CD4-positive, alpha-beta T cell (primary cell): ENCODE data around the gene DCLK1. TPM values are rescaled to one million over a fixed set of nuclear protein-coding genes. Genes with fewer than 3 reads are reported as not detected.

Experiments used
- ATAC-seq: fragments of 200-7000 bp; cut with Tn5 transposase; one replicate; pipeline ENCODE4 v1.10.0; 2022; ENCODE audit warnings: mild to moderate bottlenecking; ENCODE audit not compliant: poor library complexity
- CTCF ChIA-PET: fragments of 350-600 bp; sonication (Branson Sonifier 250); formaldehyde crosslinking; loops from one replicate; lab custom pipeline; 2021; ENCODE audit warnings: antibody characterized with exemption, inconsistent platforms; lab: Charles Lee
- POLR2A ChIA-PET: fragments of 350-600 bp; sonication (Branson Sonifier 250); formaldehyde crosslinking; loops from one replicate; lab custom pipeline; 2021; ENCODE audit warnings: antibody characterized with exemption, inconsistent platforms; lab: Charles Lee
- DNase-seq, 14 experiments: peaks; one replicate each; pipeline ENCODE4 v3.0.0-alpha.2; 2013 to 2020; ENCODE audit warnings: mixed read lengths in 2 of 14
- H3K27ac ChIP-seq, 2 donors: one replicate each; pipeline versions ENCODE4 v1.5.1 to v1.7.0; 2013; ENCODE audit warnings: low read length in 2 of 2, low read depth in 1 of 2, mild to moderate bottlenecking in 1 of 2
- H3K27me3 ChIP-seq, 2 experiments: 1 replicate in 1 of 2; 2 replicates in 1 of 2; pipeline versions ENCODE4 v1.6.1 to v1.7.0; 2013; ENCODE audit warnings: low read length in 2 of 2, control low read depth in 1 of 2, mild to moderate bottlenecking in 1 of 2, moderate library complexity in 1 of 2; ENCODE audit not compliant: insufficient read depth in 2 of 2, control insufficient read depth in 1 of 2
- H3K36me3 ChIP-seq: one replicate; pipeline ENCODE4 v1.6.1; 2013; ENCODE audit warnings: low read length, control low read depth; ENCODE audit not compliant: insufficient read depth
- H3K4me1 ChIP-seq: one replicate; pipeline ENCODE4 v1.6.1; 2013; ENCODE audit warnings: low read length, control low read depth; ENCODE audit not compliant: insufficient read depth
- H3K4me3 ChIP-seq: one replicate; pipeline ENCODE4 v1.5.1; 2013; ENCODE audit warnings: mild to moderate bottlenecking, low read length, moderate library complexity
- H3K9me3 ChIP-seq, 2 experiments: 1 replicate in 1 of 2; 2 replicates in 1 of 2; pipeline versions ENCODE4 v1.6.1 to v1.7.0; 2013; ENCODE audit warnings: low read length in 2 of 2, mild to moderate bottlenecking in 2 of 2, control low read depth in 1 of 2, moderate library complexity in 1 of 2; ENCODE audit not compliant: control insufficient read depth in 1 of 2, insufficient read depth in 1 of 2
- H3K27ac Mint-ChIP-seq: one replicate; pipeline ENCODE4 v1.8.0; 2020; ENCODE audit warnings: mixed read lengths
- H3K27me3 Mint-ChIP-seq: one replicate; pipeline ENCODE4 v1.8.0; 2021; ENCODE audit warnings: mixed read lengths
- H3K36me3 Mint-ChIP-seq: one replicate; pipeline ENCODE4 v1.8.0; 2021; ENCODE audit warnings: low read depth, mixed read lengths
- H3K4me1 Mint-ChIP-seq: one replicate; pipeline ENCODE4 v1.8.0; 2021; ENCODE audit warnings: low read depth, mixed read lengths
- H3K4me3 Mint-ChIP-seq: one replicate; pipeline ENCODE4 v1.8.0; 2020; ENCODE audit warnings: mild to moderate bottlenecking, mixed read lengths
- H3K9me3 Mint-ChIP-seq: one replicate; pipeline ENCODE4 v1.8.0; 2020; ENCODE audit warnings: mixed read lengths
- CTCF ChIP-seq: fragments of 200-600 bp; IDR thresholded peaks from one replicate; pipeline ENCODE4 v1.8.0; 2022; ENCODE audit warnings: antibody characterized with exemption, mild to moderate bottlenecking
- intact Hi-C, 2 experiments: fragments of 100-400 bp; cut with DNase I in 1 of 2; cut with micrococcal nuclease in 1 of 2; formaldehyde crosslinking; loops; one replicate each; pipeline versions ENCODE4 v1.15.1 to v1.9.0; 2023 to 2025; cut with DNase I, micrococcal nuclease
- total RNA-seq, 174 experiments: library from RNA in 2 of 174; stranded (reverse) in 2 of 174; gene quantifications; one replicate each; pipeline ENCODE4 v1.2.3 and lab custom pipeline; 2021 to 2026

The DCLK1 gene
- total RNA-seq, 2 experiments from 2014 or later = not detected

GRCh38 chr13:36088001-36088400 lies 43.2 kb downstream of the DCLK1 start:
- no peak for DNase-seq
- no peaks in the 10 kb centered on the region for H3K36me3 ChIP-seq
- Mint-ChIP-seq H3K27ac (no peak overlapping the region), H3K4me1 (no peaks in the 10 kb centered on the region), H3K27me3 (no peaks in the 10 kb centered on the region), H3K4me3 (no peak overlapping the region), H3K36me3 (no peaks in the 10 kb centered on the region), H3K9me3 (peaks cover 4% of the 10 kb centered on the region)
- no peak for ATAC-seq
- no peaks in the 10 kb centered on the region for H3K27me3 ChIP-seq
- intact Hi-C loops = no loop called here
- no peaks in the 10 kb centered on the region for H3K9me3 ChIP-seq
- ChIA-PET CTCF (no interaction called here), POLR2A (no interaction called here)
- H3K27ac ChIP-seq = no peak overlapping the region
- no peak overlapping the region for H3K4me3 ChIP-seq
- no peaks in the 10 kb centered on the region for H3K4me1 ChIP-seq
- no peak for TF ChIP-seq CTCF

- Histone ChIP-seq H3K27ac (no peak overlapping the region), H3K4me1 (no peaks in the 10 kb centered on the region), H3K36me3 (no peaks in the 10 kb centered on the region), H3K9me3 (no peaks in the 10 kb centered on the region), H3K27me3 (no peaks in the 10 kb centered on the region), H3K4me3 (no peak overlapping the region)
- no peak for TF ChIP-seq CTCF
- peaks cover 4% of the 10 kb centered on the region for H3K9me3 Mint-ChIP-seq
- no peak for DNase-seq
- no peak overlapping the region for H3K4me3 Mint-ChIP-seq
- H3K4me1 Mint-ChIP-seq = no peaks in the 10 kb centered on the region
- ATAC-seq = no peak
- intact Hi-C loops = no loop called here
- H3K27me3 Mint-ChIP-seq = no peaks in the 10 kb centered on the region
- POLR2A ChIA-PET = no interaction called here
- H3K27ac Mint-ChIP-seq = no peak overlapping the region
- CTCF ChIA-PET = interaction anchor here (0.9 kb wide), 1 partner anchor 12 kb away, joined by 3 read pairs; no protein-coding TSS in a partner anchor
- H3K36me3 Mint-ChIP-seq = no peaks in the 10 kb centered on the region
Measured at GRCh38 chr13:36086117-36086516, 45.1 kb downstream of the DCLK1 start.

- Histone ChIP-seq H3K36me3 (no peaks in the 10 kb centered on the region), H3K9me3 (no peaks in the 10 kb centered on the region), H3K4me3 (no peak overlapping the region), H3K27ac (no peak overlapping the region), H3K27me3 (no peaks in the 10 kb centered on the region), H3K4me1 (no peaks in the 10 kb centered on the region)
- ChIA-PET POLR2A (interaction anchor here (0.7 kb wide), 1 partner anchor 1784 kb away, joined by 3 read pairs; no protein-coding TSS in a partner anchor), CTCF (no interaction called here)
- Mint-ChIP-seq H3K4me3 (no peak overlapping the region), H3K27me3 (no peaks in the 10 kb centered on the region), H3K9me3 (no peaks in the 10 kb centered on the region), H3K27ac (no peak overlapping the region), H3K36me3 (no peaks in the 10 kb centered on the region), H3K4me1 (no peaks in the 10 kb centered on the region)
- DNase-seq (no peak), ATAC-seq (no peak)
- intact Hi-C loops = no loop called here
- no peak for TF ChIP-seq CTCF
Measured at GRCh38 chr13:36084131-36084530, 47.1 kb downstream of the DCLK1 start.
